ENCODE measurements around the gene EP400.

GRCh38 chr12:131989021-131989420 lies 39.3 kb downstream of the EP400 start:
- TF ChIP-seq, protein P1, sequence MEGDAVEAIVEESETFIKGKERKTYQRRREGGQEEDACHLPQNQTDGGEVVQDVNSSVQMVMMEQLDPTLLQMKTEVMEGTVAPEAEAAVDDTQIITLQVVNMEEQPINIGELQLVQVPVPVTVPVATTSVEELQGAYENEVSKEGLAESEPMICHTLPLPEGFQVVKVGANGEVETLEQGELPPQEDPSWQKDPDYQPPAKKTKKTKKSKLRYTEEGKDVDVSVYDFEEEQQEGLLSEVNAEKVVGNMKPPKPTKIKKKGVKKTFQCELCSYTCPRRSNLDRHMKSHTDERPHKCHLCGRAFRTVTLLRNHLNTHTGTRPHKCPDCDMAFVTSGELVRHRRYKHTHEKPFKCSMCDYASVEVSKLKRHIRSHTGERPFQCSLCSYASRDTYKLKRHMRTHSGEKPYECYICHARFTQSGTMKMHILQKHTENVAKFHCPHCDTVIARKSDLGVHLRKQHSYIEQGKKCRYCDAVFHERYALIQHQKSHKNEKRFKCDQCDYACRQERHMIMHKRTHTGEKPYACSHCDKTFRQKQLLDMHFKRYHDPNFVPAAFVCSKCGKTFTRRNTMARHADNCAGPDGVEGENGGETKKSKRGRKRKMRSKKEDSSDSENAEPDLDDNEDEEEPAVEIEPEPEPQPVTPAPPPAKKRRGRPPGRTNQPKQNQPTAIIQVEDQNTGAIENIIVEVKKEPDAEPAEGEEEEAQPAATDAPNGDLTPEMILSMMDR (IDR thresholded peaks at IDR 0.05 in 2 of 3, conservative IDR thresholded peaks at IDR 0.05 in 1 of 3; ENCODE audit: insufficient read depth in 2 of 3, low read depth in 1 of 3, low read length in 3 of 3), result no peak
- TF ChIP-seq MAX (CRISPR knock-in tag; IDR thresholded peaks at IDR 0.05) (no peak), KLF10 (CRISPR knock-in tag; IDR thresholded peaks at IDR 0.05) (no peak), FOXP1 (CRISPR knock-in tag; IDR thresholded peaks at IDR 0.05) (no peak), ZBTB7A (IDR thresholded peaks at IDR 0.05; ENCODE audit: borderline replicate concordance, control insufficient read depth, low read depth, low read length) (no peak), ZNF444 (CRISPR knock-in tag; IDR thresholded peaks at IDR 0.05) (no peak), POLR2B (IDR thresholded peaks at IDR 0.05; ENCODE audit: low read depth, partially characterized antibody) (no peak), ZNF445 (CRISPR knock-in tag; IDR thresholded peaks at IDR 0.05; ENCODE audit: low read depth) (no peak), MAFK (IDR thresholded peaks at IDR 0.05; ENCODE audit: low read length) (no peak), CHD1 (IDR thresholded peaks at IDR 0.05; ENCODE audit: low read length) (no peak), SIX5 (IDR thresholded peaks at IDR 0.05; ENCODE audit: borderline replicate concordance in 1 of 2, insufficient read depth in 1 of 2, low read depth in 1 of 2, low read length in 2 of 2) (no peak)
